Measurements from ENCODE around the gene PER1. TPM values are rescaled to one million over a fixed set of nuclear protein-coding genes. Genes with fewer than 3 reads are reported as not detected.

PER1 gene
- total and polyA plus RNA-seq, 2 of the 13 experiments (the other 11 are each of a cell fraction or from before 2014, with no cell fraction given) = 2.6 to 3.6 TPM

- no peak for TF ChIP-seq ZNF44 (CRISPR knock-in tag; IDR thresholded peaks at IDR 0.05)
- TF ChIP-seq ZNF580 (CRISPR knock-in tag; IDR thresholded peaks at IDR 0.05; ENCODE audit: borderline replicate concordance, low read depth) = no peak; the same call in 1 of the 2 replicates
- 0 out of 2 replicates have a peak, but pooled peaks have one; percentile 66 for TF ChIP-seq NFKB2 (CRISPR knock-in tag; IDR thresholded peaks at IDR 0.05; ENCODE audit: borderline replicate concordance)
- peak; percentile 29; the same call in 1 of the 2 replicates for TF ChIP-seq KAT8 (CRISPR knock-in tag; IDR thresholded peaks at IDR 0.05)
- no peak for TF ChIP-seq ZNF512B (CRISPR knock-in tag; IDR thresholded peaks at IDR 0.05; ENCODE audit: borderline replicate concordance)
- TF ChIP-seq CBX5 (CRISPR knock-in tag; IDR thresholded peaks at IDR 0.05; ENCODE audit: borderline replicate concordance) = no peak
- TF ChIP-seq ZUFSP (CRISPR knock-in tag; IDR thresholded peaks at IDR 0.05; ENCODE audit: borderline replicate concordance) = no peak
- peak; percentile 28; the same call in 1 of the 2 replicates for TF ChIP-seq SOX5 (CRISPR knock-in tag; IDR thresholded peaks at IDR 0.05; ENCODE audit: borderline replicate concordance)
- TF ChIP-seq ZBTB21 (CRISPR knock-in tag; IDR thresholded peaks at IDR 0.05) = no peak
- TF ChIP-seq ZNF235 (CRISPR knock-in tag; IDR thresholded peaks at IDR 0.05; ENCODE audit: borderline replicate concordance) = no peak
- TF ChIP-seq SUZ12 (IDR thresholded peaks at IDR 0.05; ENCODE audit: low read depth, low read length) = no peak
- TF ChIP-seq KAT7 (CRISPR knock-in tag; IDR thresholded peaks at IDR 0.05; ENCODE audit: borderline replicate concordance) = peak; percentile 69; the same call in 1 of the 2 replicates
- TF ChIP-seq IKZF5 (CRISPR knock-in tag; IDR thresholded peaks at IDR 0.05) = peak; percentile 36; the same call in 1 of the 2 replicates
- TF ChIP-seq HNRNPK (IDR thresholded peaks at IDR 0.05; ENCODE audit: low read depth, low read length, poor library complexity, severe bottlenecking) = no peak
- TF ChIP-seq ZNF20 (CRISPR knock-in tag; IDR thresholded peaks at IDR 0.05) = peak; percentile 87; the same call in 1 of the 2 replicates
- no peak for TF ChIP-seq GMEB2 (CRISPR knock-in tag; IDR thresholded peaks at IDR 0.05; ENCODE audit: low read depth)
- TF ChIP-seq NCOR1 (IDR thresholded peaks at IDR 0.05; ENCODE audit: borderline replicate concordance, low read length) = peak; percentile 69; the same call in 1 of the 2 replicates
- TF ChIP-seq MNT (IDR thresholded peaks at IDR 0.05) = no peak
- no peak for TF ChIP-seq NFRKB (IDR thresholded peaks at IDR 0.05)
- TF ChIP-seq AGO1 (IDR thresholded peaks at IDR 0.05; ENCODE audit: low read depth, low read length, poor library complexity, severe bottlenecking) = no peak
Observed at GRCh38 chr17:8186787-8187516, 34.7 kb upstream of the PER1 start (continued).

Measured in HepG2 (cell line).